Measurements from ENCODE around the gene MEIOSIN. TPM values are rescaled to one million over a fixed set of nuclear protein-coding genes. Genes with fewer than 3 reads are reported as not detected.
"Not testable (repeated sequence)": the region's sequence is repeated elsewhere in the genome, so short reads cannot be mapped to it uniquely, and the experiment has no call there.

Gene MEIOSIN, protein sequence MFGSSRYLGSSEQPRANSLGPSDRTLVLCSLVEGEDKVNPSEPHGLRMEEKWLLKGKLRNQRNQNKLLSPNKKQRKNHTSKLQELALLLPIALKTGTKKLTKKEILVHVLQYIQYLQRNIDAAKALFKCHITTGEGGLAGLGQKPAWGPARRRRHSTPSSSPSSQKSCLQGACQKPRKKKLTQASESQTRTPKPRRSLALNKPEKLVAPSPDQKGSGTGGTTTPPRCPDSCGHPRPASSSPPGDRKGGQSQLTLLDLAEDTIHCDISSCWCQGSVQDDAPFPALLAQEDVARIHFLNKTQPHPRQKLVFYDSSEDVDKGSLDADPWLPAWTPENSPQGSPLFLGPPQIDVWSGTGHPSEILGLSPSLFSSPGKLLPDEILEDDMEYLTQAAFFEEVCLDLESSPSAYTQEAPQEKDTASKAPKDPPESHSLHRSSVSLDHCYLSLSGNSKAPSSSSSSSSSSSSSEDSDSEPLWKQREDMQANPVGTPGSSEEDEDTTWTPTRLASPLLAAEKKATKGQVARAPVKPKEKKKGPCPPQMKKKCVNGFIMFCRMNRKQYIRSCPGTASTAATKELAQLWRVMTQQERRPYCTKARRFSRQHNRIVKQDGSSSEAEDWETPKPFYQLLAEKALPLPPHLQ
- polyA plus RNA-seq (not detected in 2 replicates), polyA minus RNA-seq (not detected in 2 replicates)

DNA sequence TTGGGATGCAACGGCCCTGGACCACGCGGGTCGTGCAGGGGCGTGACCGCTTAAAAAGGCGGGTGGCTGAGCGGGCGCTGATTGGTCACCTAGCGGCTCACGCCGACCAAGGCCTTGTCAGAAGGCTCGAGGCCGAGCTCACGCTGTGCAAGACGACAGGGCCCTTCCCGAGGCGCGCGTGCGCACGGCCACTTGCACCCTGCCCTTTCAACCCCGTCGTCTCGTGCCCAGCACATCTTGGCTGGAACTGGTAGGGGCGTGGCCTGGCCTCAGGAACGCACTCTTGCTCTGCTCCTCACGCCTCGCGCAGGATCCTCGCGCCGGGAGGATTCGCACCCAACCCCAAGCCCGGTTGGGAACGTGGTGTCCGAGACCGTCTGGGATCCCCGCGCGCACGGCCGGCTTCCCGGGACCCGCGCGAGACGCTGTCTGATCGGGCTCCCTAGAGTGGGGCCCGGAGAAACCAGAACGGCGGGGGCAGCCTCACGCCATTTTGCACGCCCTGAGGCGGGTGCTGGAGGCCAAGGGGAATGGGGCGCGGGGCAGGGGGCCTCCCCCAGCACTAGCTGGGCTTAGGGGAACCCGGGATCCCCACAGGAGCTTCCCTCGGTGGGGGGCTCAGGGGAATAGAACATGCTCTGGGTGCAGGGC, at the start of gene MEIOSIN:
MEIOSIN (plus strand) TSS at position 280 of the 651 bp plus-strand sequence. CDS start 1,938 bp downstream, outside the sequence.
- no peak for TF ChIP-seq SMC3 (conservative IDR thresholded peaks at IDR 0.05; ENCODE audit: poor library complexity)
- no peak for TF ChIP-seq POLR2AphosphoS5 (IDR thresholded peaks at IDR 0.05)
- TF ChIP-seq, protein P1, sequence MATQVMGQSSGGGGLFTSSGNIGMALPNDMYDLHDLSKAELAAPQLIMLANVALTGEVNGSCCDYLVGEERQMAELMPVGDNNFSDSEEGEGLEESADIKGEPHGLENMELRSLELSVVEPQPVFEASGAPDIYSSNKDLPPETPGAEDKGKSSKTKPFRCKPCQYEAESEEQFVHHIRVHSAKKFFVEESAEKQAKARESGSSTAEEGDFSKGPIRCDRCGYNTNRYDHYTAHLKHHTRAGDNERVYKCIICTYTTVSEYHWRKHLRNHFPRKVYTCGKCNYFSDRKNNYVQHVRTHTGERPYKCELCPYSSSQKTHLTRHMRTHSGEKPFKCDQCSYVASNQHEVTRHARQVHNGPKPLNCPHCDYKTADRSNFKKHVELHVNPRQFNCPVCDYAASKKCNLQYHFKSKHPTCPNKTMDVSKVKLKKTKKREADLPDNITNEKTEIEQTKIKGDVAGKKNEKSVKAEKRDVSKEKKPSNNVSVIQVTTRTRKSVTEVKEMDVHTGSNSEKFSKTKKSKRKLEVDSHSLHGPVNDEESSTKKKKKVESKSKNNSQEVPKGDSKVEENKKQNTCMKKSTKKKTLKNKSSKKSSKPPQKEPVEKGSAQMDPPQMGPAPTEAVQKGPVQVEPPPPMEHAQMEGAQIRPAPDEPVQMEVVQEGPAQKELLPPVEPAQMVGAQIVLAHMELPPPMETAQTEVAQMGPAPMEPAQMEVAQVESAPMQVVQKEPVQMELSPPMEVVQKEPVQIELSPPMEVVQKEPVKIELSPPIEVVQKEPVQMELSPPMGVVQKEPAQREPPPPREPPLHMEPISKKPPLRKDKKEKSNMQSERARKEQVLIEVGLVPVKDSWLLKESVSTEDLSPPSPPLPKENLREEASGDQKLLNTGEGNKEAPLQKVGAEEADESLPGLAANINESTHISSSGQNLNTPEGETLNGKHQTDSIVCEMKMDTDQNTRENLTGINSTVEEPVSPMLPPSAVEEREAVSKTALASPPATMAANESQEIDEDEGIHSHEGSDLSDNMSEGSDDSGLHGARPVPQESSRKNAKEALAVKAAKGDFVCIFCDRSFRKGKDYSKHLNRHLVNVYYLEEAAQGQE (IDR thresholded peaks at IDR 0.05; ENCODE audit: borderline replicate concordance): no peak
- H2AFZ ChIP-seq (ENCODE audit: low read depth, low read length): no peak within 1 kb of the TSS

DNA sequence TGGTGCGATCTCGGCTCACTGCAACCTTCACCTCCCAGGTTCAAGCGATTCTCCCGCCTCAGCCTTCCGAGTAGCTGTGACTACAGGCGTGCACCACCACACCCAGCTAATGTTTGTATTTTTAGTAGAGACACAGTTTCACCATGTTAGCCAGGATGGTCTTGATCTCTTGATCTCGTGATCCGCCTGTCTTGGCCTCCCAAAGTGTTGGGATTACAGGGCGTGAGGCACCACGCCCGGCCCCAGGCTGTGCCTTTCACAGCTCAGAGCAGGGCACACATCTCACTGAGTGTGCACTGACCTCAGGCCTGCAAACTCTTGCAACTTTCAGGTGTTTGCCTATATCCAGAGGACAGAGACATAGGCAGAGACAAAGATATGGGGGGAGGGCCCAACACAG, 48.2 kb upstream of the MEIOSIN start:
- H3K9ac ChIP-seq (ENCODE audit: low read length); H3K27ac ChIP-seq (ENCODE audit: low read length); H3K27me3 ChIP-seq (ENCODE audit: insufficient read depth, low read depth, low read length); H3K9me3 ChIP-seq (ENCODE audit: low read length); H2AFZ ChIP-seq (ENCODE audit: low read depth, low read length); H3F3A ChIP-seq (ENCODE audit: insufficient read depth, low read length, poor library complexity, severe bottlenecking); H3K9me2 ChIP-seq (ENCODE audit: insufficient read depth, low read length); H3K4me3 ChIP-seq (ENCODE audit: low read length); H3K4me2 ChIP-seq (ENCODE audit: low read length); H4K20me1 ChIP-seq (ENCODE audit: insufficient read depth); H3K79me2 ChIP-seq (replicated peaks; ENCODE audit: insufficient read depth, low read length); H3K36me3 ChIP-seq (ENCODE audit: insufficient read depth, low read length): not testable (repeated sequence)

More for the DNA sequence above, at the start of gene MEIOSIN:
- Histone ChIP-seq H3K9me3 (ENCODE audit: low read length) (no peaks in the 10 kb centered on the region), H3K27ac (ENCODE audit: low read length) (no peak within 1 kb of the TSS), H3K79me2 (replicated peaks; ENCODE audit: insufficient read depth, low read length) (peaks cover 17% of the 10 kb centered on the region), H4K20me1 (ENCODE audit: insufficient read depth) (no peaks in the 10 kb centered on the region), H3K4me3 (ENCODE audit: low read length) (no peak within 1 kb of the TSS), H3K4me2 (ENCODE audit: low read length) (no peak within 1 kb of the TSS), H3F3A (ENCODE audit: insufficient read depth, low read length, poor library complexity, severe bottlenecking) (no peaks in the 10 kb centered on the region), H3K36me3 (ENCODE audit: insufficient read depth, low read length) (no peaks in the 10 kb centered on the region), H3K27me3 (ENCODE audit: insufficient read depth, low read depth, low read length) (no peaks in the 10 kb centered on the region), H3K9me2 (ENCODE audit: insufficient read depth, low read length) (no peaks in the 10 kb centered on the region), H3K9ac (ENCODE audit: low read length) (no peak within 1 kb of the TSS)

DNA sequence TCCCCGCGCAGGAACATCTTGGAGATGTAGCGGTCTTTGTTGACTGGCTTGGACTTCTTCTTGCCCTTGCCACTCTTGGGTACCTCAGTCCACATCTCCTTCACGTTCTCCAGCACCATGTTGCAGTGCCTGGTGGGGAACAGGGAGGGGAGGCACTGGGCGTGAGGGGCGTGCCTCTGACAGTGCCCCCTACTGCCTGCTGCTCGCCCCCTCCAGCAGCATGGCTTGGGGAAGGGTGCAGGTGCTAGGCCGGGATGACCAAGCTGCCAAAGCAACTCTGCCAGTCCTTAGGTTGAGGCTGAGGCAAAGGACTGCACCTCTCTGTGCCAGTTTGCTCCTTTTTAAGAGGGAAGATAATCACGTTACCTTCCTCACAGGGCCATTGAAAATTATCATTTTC, 45.6 kb upstream of the MEIOSIN start:
- Histone ChIP-seq H3K4me2 (ENCODE audit: low read length) (no peak overlapping the region), H4K20me1 (ENCODE audit: insufficient read depth) (no peaks in the 10 kb centered on the region), H3K9me3 (ENCODE audit: low read length) (no peaks in the 10 kb centered on the region), H3K79me2 (replicated peaks; ENCODE audit: insufficient read depth, low read length) (peaks cover 12% of the 10 kb centered on the region), H3K4me3 (ENCODE audit: low read length) (no peak overlapping the region), H2AFZ (ENCODE audit: low read depth, low read length) (no peak overlapping the region), H3K27me3 (ENCODE audit: insufficient read depth, low read depth, low read length) (no peaks in the 10 kb centered on the region), H3K27ac (ENCODE audit: low read length) (no peak overlapping the region), H3F3A (ENCODE audit: insufficient read depth, low read length, poor library complexity, severe bottlenecking) (no peaks in the 10 kb centered on the region), H3K9ac (ENCODE audit: low read length) (no peak overlapping the region), H3K9me2 (ENCODE audit: insufficient read depth, low read length) (no peaks in the 10 kb centered on the region), H3K36me3 (ENCODE audit: insufficient read depth, low read length) (no peaks in the 10 kb centered on the region)
- no peak for TF ChIP-seq TAF1 (IDR thresholded peaks at IDR 0.05; ENCODE audit: low read depth)
- TF ChIP-seq, protein P1 (IDR thresholded peaks at IDR 0.05; ENCODE audit: borderline replicate concordance): no peak
- TF ChIP-seq RAD21 (conservative IDR thresholded peaks at IDR 0.05): no peak
- TF ChIP-seq, protein P2, sequence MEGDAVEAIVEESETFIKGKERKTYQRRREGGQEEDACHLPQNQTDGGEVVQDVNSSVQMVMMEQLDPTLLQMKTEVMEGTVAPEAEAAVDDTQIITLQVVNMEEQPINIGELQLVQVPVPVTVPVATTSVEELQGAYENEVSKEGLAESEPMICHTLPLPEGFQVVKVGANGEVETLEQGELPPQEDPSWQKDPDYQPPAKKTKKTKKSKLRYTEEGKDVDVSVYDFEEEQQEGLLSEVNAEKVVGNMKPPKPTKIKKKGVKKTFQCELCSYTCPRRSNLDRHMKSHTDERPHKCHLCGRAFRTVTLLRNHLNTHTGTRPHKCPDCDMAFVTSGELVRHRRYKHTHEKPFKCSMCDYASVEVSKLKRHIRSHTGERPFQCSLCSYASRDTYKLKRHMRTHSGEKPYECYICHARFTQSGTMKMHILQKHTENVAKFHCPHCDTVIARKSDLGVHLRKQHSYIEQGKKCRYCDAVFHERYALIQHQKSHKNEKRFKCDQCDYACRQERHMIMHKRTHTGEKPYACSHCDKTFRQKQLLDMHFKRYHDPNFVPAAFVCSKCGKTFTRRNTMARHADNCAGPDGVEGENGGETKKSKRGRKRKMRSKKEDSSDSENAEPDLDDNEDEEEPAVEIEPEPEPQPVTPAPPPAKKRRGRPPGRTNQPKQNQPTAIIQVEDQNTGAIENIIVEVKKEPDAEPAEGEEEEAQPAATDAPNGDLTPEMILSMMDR (IDR thresholded peaks at IDR 0.05; ENCODE audit: poor library complexity, severe bottlenecking): no peak
- no peak for TF ChIP-seq POLR2AphosphoS5 (IDR thresholded peaks at IDR 0.05)
- TF ChIP-seq EZH2 (IDR thresholded peaks at IDR 0.05; ENCODE audit: borderline replicate concordance, insufficient read depth, low read length, poor library complexity, severe bottlenecking): no peak
- TF ChIP-seq EP300 (conservative IDR thresholded peaks at IDR 0.05; ENCODE audit: poor library complexity, severe bottlenecking): no peak
- TF ChIP-seq SMC3 (conservative IDR thresholded peaks at IDR 0.05; ENCODE audit: poor library complexity): no peak
- no peak for TF ChIP-seq MXI1 (conservative IDR thresholded peaks at IDR 0.05; ENCODE audit: poor library complexity, severe bottlenecking)
